WTC11 (cell line): ENCODE data around the gene STK38L. TPM values are rescaled to one million over a fixed set of nuclear protein-coding genes. Genes with fewer than 3 reads are reported as not detected.
A peak's percentile ranks its signal among the peaks of the same experiment; 100 is the strongest.

Source experiments
- ATAC-seq: fragments of 200-7000 bp; cut with Tn5 transposase; 2 replicates; pipeline ENCODE4 v1.10.0; 2021; ENCODE audit warnings: mild to moderate bottlenecking, moderate library complexity
- CTCF ChIA-PET: fragments of 300-600 bp; sonication (Branson Sonifier 250); formaldehyde crosslinking; loops from one replicate; lab custom pipeline; 2021; ENCODE audit warnings: antibody characterized with exemption; lab: Charles Lee
- POLR2A ChIA-PET: fragments of 350-600 bp; sonication (Branson Sonifier 250); formaldehyde crosslinking; loops from one replicate; lab custom pipeline; 2021; ENCODE audit warnings: antibody characterized with exemption; lab: Charles Lee
- DNase-seq: peaks from one replicate; pipeline ENCODE4 v3.0.0; 2021; ENCODE audit warnings: low spot score
- H3K27ac Mint-ChIP-seq: 2 replicates; pipeline ENCODE4 v1.8.0; 2021; ENCODE audit warnings: mixed read lengths
- H3K27me3 Mint-ChIP-seq: 2 replicates; pipeline ENCODE4 v1.8.0; 2021; ENCODE audit warnings: low read depth, mild to moderate bottlenecking, moderate library complexity, mixed read lengths
- H3K36me3 Mint-ChIP-seq: 2 replicates; pipeline ENCODE4 v1.8.0; 2021; ENCODE audit warnings: mixed read lengths
- H3K4me1 Mint-ChIP-seq: 2 replicates; pipeline ENCODE4 v1.8.0; 2022; ENCODE audit warnings: mixed read lengths
- H3K4me3 Mint-ChIP-seq: 2 replicates; pipeline ENCODE4 v1.8.0; 2021; ENCODE audit warnings: mild to moderate bottlenecking, moderate library complexity, mixed read lengths
- H3K9me3 Mint-ChIP-seq: 2 replicates; pipeline ENCODE4 v1.8.0; 2021; ENCODE audit warnings: mixed read lengths
- ATF6 ChIP-seq: sonication (generic); formaldehyde crosslinking; IDR thresholded peaks from 2 replicates; pipeline ENCODE4 v1.8.1; 2023; ENCODE audit warnings: mild to moderate bottlenecking, missing genetic modification reagents
- CREM ChIP-seq: sonication (generic); formaldehyde crosslinking; IDR thresholded peaks from 2 replicates; pipeline ENCODE4 v1.8.1; 2022; ENCODE audit warnings: mild to moderate bottlenecking, missing genetic modification reagents, moderate library complexity
- ELF4 ChIP-seq: sonication (generic); formaldehyde crosslinking; IDR thresholded peaks from 2 replicates; pipeline ENCODE4 v1.8.1; 2022; ENCODE audit warnings: low read depth, mild to moderate bottlenecking, moderate library complexity, missing genetic modification reagents
- ETV6 ChIP-seq: sonication (generic); formaldehyde crosslinking; IDR thresholded peaks from 2 replicates; pipeline ENCODE4 v1.8.1; 2022; ENCODE audit warnings: mild to moderate bottlenecking, missing genetic modification reagents
- GABPB1 ChIP-seq: sonication (generic); formaldehyde crosslinking; IDR thresholded peaks from 2 replicates; pipeline ENCODE4 v1.8.1; 2023; ENCODE audit warnings: mild to moderate bottlenecking, missing genetic modification reagents
- GRHL2 ChIP-seq: fragments of 250-450 bp; sonication (Bioruptor Pico); IDR thresholded peaks from 2 replicates; pipeline ENCODE4 v1.8.0; 2022; ENCODE audit warnings: mild to moderate bottlenecking, moderate library complexity; ENCODE audit not compliant: insufficient replicate concordance, severe bottlenecking
- GTF2I ChIP-seq: fragments of 250-450 bp; sonication (Bioruptor Pico); conservative IDR thresholded peaks from 2 replicates; pipeline ENCODE4 v1.4.0; 2021; ENCODE audit warnings: mild to moderate bottlenecking
- JAZF1 ChIP-seq: fragments of 250-450 bp; sonication (Bioruptor Pico); IDR thresholded peaks from 2 replicates; pipeline ENCODE4 v1.9.0; 2021; ENCODE audit warnings: moderate library complexity, mild to moderate bottlenecking, inconsistent platforms
- KAT7 ChIP-seq: sonication (generic); formaldehyde crosslinking; IDR thresholded peaks from 2 replicates; pipeline ENCODE4 v1.8.1; 2023; ENCODE audit warnings: missing genetic modification reagents, mild to moderate bottlenecking, borderline replicate concordance
- MXD4 ChIP-seq: fragments of 250-450 bp; sonication (Bioruptor Pico); IDR thresholded peaks from 2 replicates; pipeline ENCODE4 v1.8.0; 2021; ENCODE audit warnings: mild to moderate bottlenecking, moderate library complexity, borderline replicate concordance
- NFE2L1 ChIP-seq: sonication (generic); formaldehyde crosslinking; IDR thresholded peaks from 2 replicates; pipeline ENCODE4 v1.8.1; 2023; ENCODE audit warnings: missing genetic modification reagents
- NR1H2 ChIP-seq: sonication (generic); formaldehyde crosslinking; IDR thresholded peaks from 2 replicates; pipeline ENCODE4 v1.9.0; 2021; ENCODE audit warnings: mild to moderate bottlenecking, moderate library complexity, missing genetic modification reagents
- NR2C2 ChIP-seq: sonication (generic); formaldehyde crosslinking; IDR thresholded peaks from 2 replicates; pipeline ENCODE4 v1.8.0; 2022; ENCODE audit warnings: mild to moderate bottlenecking, missing genetic modification reagents
- NR3C1 ChIP-seq: sonication (generic); formaldehyde crosslinking; conservative IDR thresholded peaks from 2 replicates; pipeline ENCODE4 v1.8.1; 2023; ENCODE audit warnings: low read depth, mild to moderate bottlenecking, missing genetic modification reagents
- PRRX2 ChIP-seq: fragments of 250-450 bp; sonication (Bioruptor Pico); IDR thresholded peaks from 2 replicates; pipeline ENCODE4 v1.8.0; 2021; ENCODE audit warnings: mild to moderate bottlenecking
- RELA ChIP-seq: sonication (generic); formaldehyde crosslinking; IDR thresholded peaks from 2 replicates; pipeline ENCODE4 v1.8.1; 2022; ENCODE audit warnings: missing genetic modification reagents, mild to moderate bottlenecking, borderline replicate concordance
- RORB ChIP-seq: fragments of 250-450 bp; sonication (Bioruptor Pico); IDR thresholded peaks from 2 replicates; pipeline ENCODE4 v1.9.0; 2021; ENCODE audit warnings: mild to moderate bottlenecking
- SOX15 ChIP-seq: fragments of 250-450 bp; sonication (Bioruptor Pico); IDR thresholded peaks from 2 replicates; pipeline ENCODE4 v1.9.0; 2021; ENCODE audit warnings: mild to moderate bottlenecking
- TEAD4 ChIP-seq: sonication (generic); formaldehyde crosslinking; IDR thresholded peaks from 2 replicates; pipeline ENCODE4 v1.8.0; 2022; ENCODE audit warnings: mild to moderate bottlenecking, missing genetic modification reagents
- TP53 ChIP-seq: sonication (generic); formaldehyde crosslinking; IDR thresholded peaks from 2 replicates; pipeline ENCODE4 v1.8.1; 2023; ENCODE audit warnings: mild to moderate bottlenecking, missing genetic modification reagents
- ZBTB21 ChIP-seq: sonication (generic); formaldehyde crosslinking; IDR thresholded peaks from 2 replicates; pipeline ENCODE4 v1.8.1; 2023; ENCODE audit warnings: mild to moderate bottlenecking, missing genetic modification reagents, borderline replicate concordance
- ZBTB43 ChIP-seq: sonication (generic); formaldehyde crosslinking; IDR thresholded peaks from 2 replicates; pipeline ENCODE4 v1.8.1; 2023; ENCODE audit warnings: mild to moderate bottlenecking, missing genetic modification reagents
- ZNF219 ChIP-seq: sonication (generic); formaldehyde crosslinking; IDR thresholded peaks from 2 replicates; pipeline ENCODE4 v1.8.0; 2023; ENCODE audit warnings: missing genetic modification reagents, mild to moderate bottlenecking, borderline replicate concordance
- ZNF232 ChIP-seq: sonication (generic); formaldehyde crosslinking; IDR thresholded peaks from 2 replicates; pipeline ENCODE4 v1.8.0; 2022; ENCODE audit warnings: mild to moderate bottlenecking, missing genetic modification reagents
- ZNF317 ChIP-seq: sonication (generic); formaldehyde crosslinking; IDR thresholded peaks from 2 replicates; pipeline ENCODE4 v1.8.1; 2023; ENCODE audit warnings: low read depth, mild to moderate bottlenecking, moderate library complexity, missing genetic modification reagents, borderline replicate concordance
- ZNF423 ChIP-seq: fragments of 250-450 bp; sonication (Bioruptor Pico); IDR thresholded peaks from 2 replicates; pipeline ENCODE4 v2.1.2; 2022; ENCODE audit warnings: mild to moderate bottlenecking, moderate library complexity
- ZNF425 ChIP-seq: fragments of 250-450 bp; sonication (Bioruptor Pico); conservative IDR thresholded peaks from 2 replicates; pipeline ENCODE4 v1.9.0; 2021; ENCODE audit warnings: mild to moderate bottlenecking
- total RNA-seq: library from RNA; stranded (reverse); gene quantifications from 3 replicates; pipeline ENCODE4 v1.2.3, GENCODE V29; 2021
- TF ChIP-seq, protein P1 (sequence below): sonication (generic); formaldehyde crosslinking; conservative IDR thresholded peaks from 2 replicates; pipeline ENCODE4 v1.8.1; 2022; ENCODE audit warnings: mild to moderate bottlenecking, missing genetic modification reagents

STK38L gene
- total RNA-seq, 1 experiment from 2014 or later = 47.2 TPM

DNA sequence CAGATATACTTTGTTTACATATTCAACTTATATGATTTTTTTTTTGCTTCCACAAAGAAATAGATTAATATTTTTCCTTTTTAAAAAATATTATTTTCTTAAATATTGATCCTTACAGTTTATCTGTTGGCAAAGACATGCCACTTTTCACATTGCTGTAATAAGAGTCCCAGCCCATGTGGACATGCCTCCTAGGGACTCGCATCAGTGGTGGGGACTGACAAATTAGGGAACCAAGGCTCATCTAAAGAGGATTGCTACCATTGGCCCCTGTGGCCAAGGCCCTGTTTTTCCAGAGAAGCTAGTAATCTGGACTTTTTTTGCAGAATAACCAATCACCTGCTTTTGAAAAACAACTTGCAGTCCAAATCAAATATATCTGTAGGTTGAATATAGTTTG lies 60.8 kb downstream of the STK38L start:
- CTCF ChIA-PET = interaction anchor here (0.6 to 7.2 kb wide), 7 partner anchors 25 to 290 kb away, joined by 3 to 57 read pairs (median 4); partner anchors contain the start of gene TM7SF3
- no peak overlapping the region for H3K27ac Mint-ChIP-seq
- TF ChIP-seq NFE2L1 (no peak), KAT7 (CRISPR knock-in tag) (no peak), ZNF219 (CRISPR knock-in tag) (no peak), SOX15 (no peak), NR1H2 (no peak), ZBTB43 (CRISPR knock-in tag) (no peak), NR3C1 (no peak), ATF6 (CRISPR knock-in tag) (no peak), ETV6 (CRISPR knock-in tag) (no peak), TEAD4 (CRISPR knock-in tag) (no peak), RELA (CRISPR knock-in tag) (no peak), ZBTB21 (CRISPR knock-in tag) (no peak), ELF4 (CRISPR knock-in tag) (no peak)
- TF ChIP-seq, protein P1, sequence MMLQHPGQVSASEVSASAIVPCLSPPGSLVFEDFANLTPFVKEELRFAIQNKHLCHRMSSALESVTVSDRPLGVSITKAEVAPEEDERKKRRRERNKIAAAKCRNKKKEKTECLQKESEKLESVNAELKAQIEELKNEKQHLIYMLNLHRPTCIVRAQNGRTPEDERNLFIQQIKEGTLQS = no peak
- no peak overlapping the region for H3K4me3 Mint-ChIP-seq
- no peaks in the 10 kb centered on the region for H3K9me3 Mint-ChIP-seq
- no peak for ATAC-seq
- peaks cover 19% of the 10 kb centered on the region for H3K36me3 Mint-ChIP-seq
- POLR2A ChIA-PET = no interaction called here
- H3K4me1 Mint-ChIP-seq = no peaks in the 10 kb centered on the region
- no peaks in the 10 kb centered on the region for H3K27me3 Mint-ChIP-seq
- DNase-seq = no peak

DNA sequence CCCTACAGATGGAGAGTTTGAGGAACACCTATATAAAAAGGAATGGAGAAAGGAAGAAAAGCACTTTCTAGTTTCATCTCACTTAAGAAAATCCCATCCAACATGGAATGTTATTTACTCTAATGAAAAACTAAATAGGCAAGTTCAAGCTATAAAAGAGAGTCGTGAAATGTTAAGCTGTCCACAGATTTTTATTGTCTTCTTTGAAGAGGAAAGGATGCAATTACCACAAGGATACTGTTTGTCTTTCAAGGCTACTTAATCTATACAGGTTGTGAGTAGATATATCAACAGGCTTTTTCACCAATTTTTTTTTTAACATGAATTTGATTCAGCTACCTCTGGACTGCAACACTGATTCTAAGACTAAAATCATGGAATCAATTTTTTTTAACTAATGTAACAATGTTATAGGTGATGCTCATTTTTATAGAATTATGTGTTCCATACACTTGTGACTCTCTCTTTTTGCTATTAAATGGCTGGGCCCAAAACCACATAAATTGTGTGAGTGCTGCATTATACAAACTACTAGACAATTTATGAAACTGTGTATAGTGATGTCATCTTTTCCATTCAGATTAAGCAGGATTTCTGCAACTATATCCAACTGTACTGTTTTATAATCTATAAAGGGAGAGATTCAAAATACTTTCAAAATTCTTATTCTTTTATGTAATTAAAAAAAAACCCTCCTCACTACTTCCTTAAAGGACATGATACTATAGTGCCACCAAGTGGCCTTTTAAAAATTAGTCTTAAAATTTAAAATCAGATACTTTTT lies 61.8 kb downstream of the STK38L start:
- H3K4me1 Mint-ChIP-seq = no peaks in the 10 kb centered on the region
- ATAC-seq = no peak
- H3K27ac Mint-ChIP-seq = peak overlapping the region; percentile 55; the same call in 1 of the 2 replicates
- peaks cover 10% of the 10 kb centered on the region for H3K36me3 Mint-ChIP-seq
- CTCF ChIA-PET = interaction anchor here (0.6 to 7.2 kb wide), 49 partner anchors 9 to 1305 kb away, joined by 3 to 57 read pairs (median 4); partner anchors contain the start of genes MED21, STK38L and TM7SF3
- H3K4me3 Mint-ChIP-seq = no peak overlapping the region
- POLR2A ChIA-PET = interaction anchor here (0.7 kb wide), 1 partner anchor 312 kb away, joined by 3 read pairs; no protein-coding TSS in a partner anchor
- no peaks in the 10 kb centered on the region for H3K9me3 Mint-ChIP-seq
- no peaks in the 10 kb centered on the region for H3K27me3 Mint-ChIP-seq
- no peak for TF ChIP-seq CREM (CRISPR knock-in tag)
- TF ChIP-seq ZNF232 (CRISPR knock-in tag) = no peak
- TF ChIP-seq ZNF425 (CRISPR knock-in tag) = no peak
- TF ChIP-seq NR2C2 (CRISPR knock-in tag) = no peak
- no peak for TF ChIP-seq GTF2I
- TF ChIP-seq RORB (CRISPR knock-in tag) = no peak
- TF ChIP-seq, protein P1 = no peak
- no peak for TF ChIP-seq MXD4 (CRISPR knock-in tag)
- no peak for TF ChIP-seq ZNF423 (CRISPR knock-in tag)
- TF ChIP-seq GRHL2 (CRISPR knock-in tag) = no peak
- no peak for TF ChIP-seq KAT7 (CRISPR knock-in tag)
- TF ChIP-seq PRRX2 (CRISPR knock-in tag) = no peak
- TF ChIP-seq JAZF1 (CRISPR knock-in tag) = no peak
- no peak for TF ChIP-seq GABPB1 (CRISPR knock-in tag)
- no peak for TF ChIP-seq ZNF317 (CRISPR knock-in tag)
- TF ChIP-seq TP53 (CRISPR knock-in tag) = no peak
- no peak for TF ChIP-seq NFE2L1
- no peak for DNase-seq
